Measurements from ENCODE around the gene CFAP69.
"Not testable (repeated sequence)": the region's sequence is repeated elsewhere in the genome, so short reads cannot be mapped to it uniquely, and the experiment has no call there.

The CFAP69 gene

DNA sequence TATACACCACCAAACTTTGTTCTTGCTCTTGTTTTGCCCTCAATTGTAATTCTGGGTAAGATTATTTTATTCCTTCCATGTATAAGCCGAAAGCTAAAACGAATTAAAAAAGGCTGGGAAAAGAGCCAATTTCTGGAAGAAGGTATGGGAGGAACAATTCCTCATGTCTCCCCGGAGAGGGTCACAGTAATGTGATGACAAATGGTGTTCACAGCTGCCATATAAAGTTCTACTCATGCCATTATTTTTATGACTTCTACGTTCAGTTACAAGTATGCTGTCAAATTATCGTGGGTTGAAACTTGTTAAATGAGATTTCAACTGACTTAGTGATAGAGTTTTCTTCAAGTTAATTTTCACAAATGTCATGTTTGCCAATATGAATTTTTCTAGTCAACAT is 12.5 kb upstream of the CFAP69 start:
- no peak for DNase-seq

DNA sequence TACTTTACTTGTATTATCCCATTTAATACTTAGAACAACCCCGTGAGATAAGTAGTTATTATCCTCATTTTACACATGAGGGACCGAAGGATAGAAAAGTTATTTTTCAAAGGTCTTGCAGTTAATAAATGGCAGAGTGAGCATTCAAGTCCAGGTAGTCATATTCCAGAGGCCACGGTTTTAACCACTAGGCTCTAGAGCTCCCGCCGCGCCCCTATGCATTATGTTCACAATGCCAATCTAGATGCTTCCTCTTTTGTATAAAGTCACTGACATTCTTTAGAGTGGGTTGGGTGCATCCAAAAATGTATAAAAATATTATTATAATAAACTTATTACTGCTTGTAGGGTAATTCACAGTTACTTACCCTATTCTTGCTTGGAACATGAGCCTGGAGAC is 11.4 kb upstream of the CFAP69 start:
- DNase-seq: no peak

DNA sequence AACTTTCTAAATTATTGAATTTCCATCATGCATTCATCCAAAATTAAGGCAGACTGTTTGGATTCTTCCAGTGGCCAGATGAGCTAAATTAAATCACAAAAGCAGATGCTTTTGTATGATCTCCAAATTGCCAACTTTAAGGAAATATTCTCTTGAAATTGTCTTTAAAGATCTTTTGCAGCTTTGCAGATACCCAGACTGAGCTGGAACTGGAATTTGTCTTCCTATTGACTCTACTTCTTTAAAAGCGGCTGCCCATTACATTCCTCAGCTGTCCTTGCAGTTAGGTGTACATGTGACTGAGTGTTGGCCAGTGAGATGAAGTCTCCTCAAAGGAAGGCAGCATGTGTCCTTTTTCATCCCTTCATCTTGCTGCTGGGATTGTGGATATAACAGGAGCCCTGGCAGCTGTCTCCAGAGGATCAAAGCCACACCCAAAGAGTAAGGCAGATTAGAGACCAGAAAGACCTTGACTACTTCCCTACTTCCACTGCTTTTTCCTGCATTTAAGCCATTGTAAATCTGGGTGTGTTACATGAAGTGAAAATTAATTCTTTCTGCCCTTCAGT is 8.2 kb upstream of the CFAP69 start:
- DNase-seq: no peak

- DNase-seq: no peak
Observed at GRCh38 chr7:90238022-90238421, 7.0 kb upstream of the CFAP69 start.

GRCh38 chr7:90238583-90238982 is 6.4 kb upstream of the CFAP69 start:
- no peak for DNase-seq

DNA sequence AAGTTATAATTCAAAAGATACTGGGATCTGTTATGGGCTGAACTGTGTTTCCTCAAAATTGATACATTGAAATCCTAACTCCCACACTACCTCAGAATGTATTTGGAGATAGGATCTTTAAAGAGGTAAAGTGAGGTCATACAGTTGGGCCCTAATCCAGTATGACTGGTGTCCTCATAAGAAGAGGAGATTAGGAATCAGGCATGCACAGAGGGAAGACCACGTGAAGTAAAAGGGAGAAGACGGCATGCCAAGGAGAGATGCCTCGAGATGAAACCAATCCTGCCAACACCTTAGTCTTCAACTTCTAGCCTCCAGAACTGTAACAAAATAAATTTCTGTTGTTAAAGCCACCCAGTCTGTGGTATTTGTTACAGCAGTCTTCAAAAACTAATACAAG is 5.9 kb upstream of the CFAP69 start:
- no peak for DNase-seq

- no peak for DNase-seq
Observed at GRCh38 chr7:90239625-90240228, 5.2 kb upstream of the CFAP69 start.

DNA sequence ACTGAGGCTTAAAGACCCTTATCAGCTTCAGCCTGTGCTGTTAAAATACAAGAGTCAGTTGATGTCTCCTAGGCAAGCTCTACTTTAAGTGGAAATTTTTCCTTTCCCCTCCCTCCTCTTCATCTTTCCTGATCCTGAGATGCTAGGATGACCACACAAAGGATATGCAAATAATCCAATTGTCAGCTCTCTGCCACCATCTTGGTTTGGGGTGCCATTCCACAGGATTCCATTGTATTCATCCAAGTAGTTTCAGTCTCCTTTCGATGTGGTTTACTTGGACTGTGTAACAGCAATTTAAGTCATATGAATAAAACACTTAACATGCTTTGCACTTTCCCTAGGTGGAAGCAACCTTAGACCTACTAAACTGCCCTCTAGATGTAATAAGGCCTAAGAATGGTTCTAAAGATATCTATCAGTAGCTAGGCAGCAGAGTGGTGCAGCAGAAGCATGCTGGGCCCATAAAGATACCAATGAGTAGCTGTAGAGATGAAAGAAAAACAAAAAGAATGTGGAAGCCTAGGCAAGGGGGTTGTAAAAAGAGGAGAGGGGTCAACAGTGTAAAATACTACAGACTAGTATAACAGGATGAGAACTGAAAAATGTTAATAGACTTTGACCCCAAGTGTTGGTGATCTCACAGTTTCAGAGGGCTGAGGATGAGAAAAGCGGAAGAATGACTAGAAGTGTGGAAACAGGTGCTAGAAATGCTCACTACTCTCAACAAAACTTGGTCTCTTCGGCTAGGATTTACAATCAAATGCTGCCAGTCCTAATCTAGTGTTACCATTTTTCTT is 2.4 kb upstream of the CFAP69 start:
- no peak for DNase-seq

- DNase-seq: no peak
Observed at GRCh38 chr7:90243556-90243955, 1.4 kb upstream of the CFAP69 start.

DNA sequence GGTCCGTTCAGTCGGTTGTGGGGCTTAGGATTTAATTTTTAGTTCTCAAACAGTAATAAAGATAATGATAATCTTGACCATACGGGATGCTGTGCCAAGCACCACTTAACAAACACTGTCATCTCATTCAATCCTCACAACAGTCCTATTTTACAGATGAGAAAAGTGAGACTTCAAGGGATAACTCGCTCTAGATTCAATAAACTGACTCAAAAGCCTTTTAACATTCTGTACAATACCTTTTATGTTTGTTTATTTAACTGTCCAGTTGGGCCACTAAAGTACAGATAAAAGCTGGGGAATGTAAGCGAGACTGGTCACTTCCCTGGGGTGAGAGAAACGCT is 437 bp upstream of the CFAP69 start:
- DNase-seq: no peak

GRCh38 chr7:90246171-90246570 is 1.2 kb downstream of the CFAP69 start:
- no peak for DNase-seq

GRCh38 chr7:90248706-90249105 is 3.7 kb downstream of the CFAP69 start:
- no peak for DNase-seq

- no peak for DNase-seq
Observed at GRCh38 chr7:90250601-90251303, 5.8 kb downstream of the CFAP69 start.

DNA sequence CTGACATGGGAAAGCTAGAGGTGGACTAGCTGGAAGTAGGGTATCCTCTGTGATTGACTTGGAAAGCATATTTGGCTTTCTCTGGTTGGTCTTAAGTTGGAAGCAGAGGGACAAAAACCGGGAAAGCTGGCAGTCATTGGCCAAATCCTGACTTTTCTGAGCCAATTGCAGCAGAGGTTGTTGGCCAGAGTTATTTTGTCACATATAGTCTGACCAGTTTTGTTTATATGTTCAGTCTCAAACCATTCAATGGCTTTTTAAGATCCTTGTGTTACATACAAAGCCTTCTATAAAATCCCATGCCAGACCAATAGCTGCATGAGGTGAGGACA is 6.3 kb downstream of the CFAP69 start:
- no peak for DNase-seq

GRCh38 chr7:90256011-90256410 is 11.0 kb downstream of the CFAP69 start:
- not testable (repeated sequence) for DNase-seq

GRCh38 chr7:90256778-90257177 is 11.8 kb downstream of the CFAP69 start:
- DNase-seq: no peak

DNA sequence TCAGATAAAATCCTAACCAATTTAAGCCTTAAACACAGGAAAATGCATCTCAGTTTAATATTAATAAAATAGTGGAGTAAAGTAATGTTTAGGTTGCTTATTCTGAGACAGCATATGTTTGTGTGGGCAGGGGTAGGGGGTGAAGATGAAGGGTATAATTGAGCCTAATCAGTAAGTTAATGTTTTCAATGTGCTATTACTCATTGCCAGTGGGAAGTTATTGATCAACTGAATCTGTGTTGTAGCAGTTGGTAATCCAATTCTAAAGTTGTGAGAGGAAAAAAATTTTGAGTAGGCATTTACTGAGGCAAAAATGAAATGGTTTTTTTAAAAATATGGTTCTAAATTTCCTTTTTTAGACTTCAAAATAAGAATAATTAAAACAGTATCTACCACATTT is 16.5 kb downstream of the CFAP69 start:
- no peak for DNase-seq

- DNase-seq: peak in 1 of 2 donors; percentile 57
Observed at GRCh38 chr7:90262438-90262837, 17.5 kb downstream of the CFAP69 start.

DNA sequence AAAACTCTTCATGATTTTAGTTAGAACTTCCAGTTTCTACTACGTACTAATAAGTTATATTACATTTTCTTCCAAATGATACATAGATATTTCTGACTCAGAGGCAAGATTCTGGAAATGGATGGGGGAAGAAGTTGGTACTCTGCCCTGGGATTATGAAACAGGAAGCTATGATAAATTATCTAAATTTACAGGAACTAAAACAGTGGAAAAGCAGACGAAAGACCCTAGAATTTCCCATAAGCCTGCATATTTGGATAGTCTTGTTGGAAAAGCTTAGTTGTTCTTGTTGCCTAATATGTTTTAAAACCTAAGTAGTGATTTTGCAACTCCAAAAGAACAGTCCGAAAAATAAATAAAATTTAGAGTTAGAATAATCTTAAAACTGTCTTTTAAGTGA is 21.8 kb downstream of the CFAP69 start:
- no peak for DNase-seq

DNA sequence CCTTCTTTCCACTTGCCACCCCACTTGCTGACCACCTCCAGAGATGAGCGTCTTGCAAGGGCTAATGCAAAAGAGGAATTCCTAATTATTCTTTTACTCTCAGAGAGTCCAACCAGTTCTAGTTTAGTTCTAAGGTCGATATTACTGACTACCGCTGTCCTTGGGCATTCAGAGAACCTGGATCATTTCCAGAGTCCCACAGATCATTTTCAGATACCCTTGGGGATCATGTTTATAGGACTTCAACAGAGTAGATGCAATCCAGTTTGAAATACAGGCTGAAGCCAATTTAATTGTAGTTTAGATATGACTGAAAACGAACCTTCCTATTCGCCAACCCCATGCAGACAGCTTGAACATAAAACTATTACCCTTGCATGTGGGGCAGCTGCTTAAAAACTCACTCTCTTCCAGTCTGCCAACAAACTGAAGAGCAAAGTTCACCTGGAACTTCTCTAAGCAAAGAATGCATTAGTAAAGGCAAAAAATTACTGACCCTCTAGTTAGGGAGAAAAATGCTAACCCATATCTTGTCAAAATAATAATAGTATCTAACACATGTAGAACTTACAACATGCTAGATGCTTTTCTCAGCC is 22.4 kb downstream of the CFAP69 start:
- no peak for DNase-seq

GRCh38 chr7:90269163-90269562 is 24.2 kb downstream of the CFAP69 start:
- DNase-seq: no peak

GRCh38 chr7:90270431-90271178 is 25.6 kb downstream of the CFAP69 start:
- no peak for DNase-seq

DNA sequence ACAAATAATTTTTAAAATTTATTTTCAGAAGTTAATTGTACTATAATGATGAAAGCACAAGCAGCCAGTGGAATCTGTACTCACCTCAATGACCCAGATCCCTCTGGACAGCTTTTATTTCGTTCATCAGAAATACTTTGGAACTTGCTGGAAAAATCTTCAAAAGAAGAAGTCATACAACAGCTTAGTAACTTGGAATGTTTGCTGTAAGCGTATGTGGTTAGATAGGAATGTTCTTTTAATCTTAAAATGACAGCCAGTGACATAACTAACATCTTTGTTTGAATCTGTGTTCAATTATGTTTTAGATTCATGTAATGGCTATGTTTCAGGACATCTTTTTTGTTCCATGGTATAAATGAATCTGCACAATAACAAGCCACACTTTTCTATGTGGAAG is 26.8 kb downstream of the CFAP69 start:
- no peak for DNase-seq
